NB4 (cell line): Measurements from ENCODE around the gene NFIX.

Experiments used
- POLR2A ChIP-seq: IDR thresholded peaks from 2 replicates; pipeline ENCODE4 v1.6.1; 2011; ENCODE audit warnings: mild to moderate bottlenecking; ENCODE audit not compliant: insufficient read length; ENCODE audit errors: extremely low read depth
- TF ChIP-seq, protein P1 (sequence below): IDR thresholded peaks from one replicate; pipeline ENCODE4 v1.5.1; 2012; ENCODE audit warnings: low read depth, low read length

DNA sequence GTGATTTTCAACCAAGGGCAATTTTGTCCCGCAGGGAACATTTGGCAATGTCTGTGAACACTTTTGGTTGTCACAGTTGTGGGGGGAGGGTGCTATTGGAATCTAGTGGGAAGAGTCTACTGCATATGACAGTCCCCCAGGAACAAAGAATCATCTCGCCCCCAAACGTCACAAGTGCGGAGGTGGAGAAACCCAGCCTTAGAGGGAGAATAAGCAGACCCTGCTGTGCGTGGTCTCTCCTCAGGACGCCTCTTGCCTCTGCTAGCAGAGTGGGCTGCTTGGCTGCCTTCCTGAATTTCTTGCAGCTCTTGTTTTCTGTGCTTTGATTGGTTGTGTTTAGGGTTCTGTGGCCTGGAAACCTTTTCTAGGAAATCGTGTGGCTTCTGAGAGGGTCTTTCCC lies 42.5 kb downstream of the NFIX start:
- TF ChIP-seq, protein P1, sequence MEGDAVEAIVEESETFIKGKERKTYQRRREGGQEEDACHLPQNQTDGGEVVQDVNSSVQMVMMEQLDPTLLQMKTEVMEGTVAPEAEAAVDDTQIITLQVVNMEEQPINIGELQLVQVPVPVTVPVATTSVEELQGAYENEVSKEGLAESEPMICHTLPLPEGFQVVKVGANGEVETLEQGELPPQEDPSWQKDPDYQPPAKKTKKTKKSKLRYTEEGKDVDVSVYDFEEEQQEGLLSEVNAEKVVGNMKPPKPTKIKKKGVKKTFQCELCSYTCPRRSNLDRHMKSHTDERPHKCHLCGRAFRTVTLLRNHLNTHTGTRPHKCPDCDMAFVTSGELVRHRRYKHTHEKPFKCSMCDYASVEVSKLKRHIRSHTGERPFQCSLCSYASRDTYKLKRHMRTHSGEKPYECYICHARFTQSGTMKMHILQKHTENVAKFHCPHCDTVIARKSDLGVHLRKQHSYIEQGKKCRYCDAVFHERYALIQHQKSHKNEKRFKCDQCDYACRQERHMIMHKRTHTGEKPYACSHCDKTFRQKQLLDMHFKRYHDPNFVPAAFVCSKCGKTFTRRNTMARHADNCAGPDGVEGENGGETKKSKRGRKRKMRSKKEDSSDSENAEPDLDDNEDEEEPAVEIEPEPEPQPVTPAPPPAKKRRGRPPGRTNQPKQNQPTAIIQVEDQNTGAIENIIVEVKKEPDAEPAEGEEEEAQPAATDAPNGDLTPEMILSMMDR = no peak
- no peak for TF ChIP-seq POLR2A
